GM19395 (cell line): ENCODE data around the gene CALCOCO1.

Source experiments
- ATAC-seq: cut with Tn5 transposase; IDR thresholded peaks from one replicate; pipeline ENCODE4 v1.9.1; 2021; ENCODE audit warnings: mild to moderate bottlenecking, moderate library complexity; ENCODE audit not compliant: unreplicated experiment

CALCOCO1 gene

GRCh38 chr12:53667080-53667479, 60.2 kb downstream of the CALCOCO1 start:
- ATAC-seq = no peak

GRCh38 chr12:53664936-53665335, 62.3 kb downstream of the CALCOCO1 start:
- no peak for ATAC-seq

GRCh38 chr12:53664191-53664590, 63.1 kb downstream of the CALCOCO1 start:
- ATAC-seq = no peak

- no peak for ATAC-seq
Observed at GRCh38 chr12:53660041-53660440, 67.2 kb downstream of the CALCOCO1 start.

- ATAC-seq = no peak
Observed at GRCh38 chr12:53659571-53659981, 67.7 kb downstream of the CALCOCO1 start.

- no peak for ATAC-seq
Observed at GRCh38 chr12:53659011-53659551, 68.2 kb downstream of the CALCOCO1 start.
